Ishikawa (cell line): ENCODE data around the gene ARHGAP22.

Experiments used
- CEBPB ChIP-seq: IDR thresholded peaks from 2 replicates; pipeline ENCODE4 v1.6.1; 2012
- CREB1 ChIP-seq: IDR thresholded peaks from 2 replicates; pipeline ENCODE4 v1.6.1; 2012; ENCODE audit warnings: low read depth
- EGR1 ChIP-seq: IDR thresholded peaks from 2 replicates; pipeline ENCODE4 v1.6.1; 2012
- EP300 ChIP-seq: IDR thresholded peaks from 2 replicates; pipeline ENCODE4 v1.6.1; 2012; ENCODE audit warnings: borderline replicate concordance
- FOXM1 ChIP-seq: IDR thresholded peaks from 2 replicates; pipeline ENCODE4 v1.6.1; 2012; ENCODE audit warnings: low read depth, borderline replicate concordance
- NFIC ChIP-seq: IDR thresholded peaks from 2 replicates; pipeline ENCODE4 v1.6.1; 2012
- RAD21 ChIP-seq: IDR thresholded peaks from 2 replicates; pipeline ENCODE4 v1.6.1; 2012; ENCODE audit warnings: low read depth
- REST ChIP-seq: IDR thresholded peaks from 2 replicates; pipeline ENCODE4 v1.6.1; 2012; ENCODE audit warnings: low read depth, mild to moderate bottlenecking
- TAF1 ChIP-seq: IDR thresholded peaks from 2 replicates; pipeline ENCODE4 v1.6.1; 2012; ENCODE audit warnings: low read depth, mild to moderate bottlenecking
- TCF12 ChIP-seq: IDR thresholded peaks from 2 replicates; pipeline ENCODE4 v1.6.1; 2012; ENCODE audit warnings: low read depth
- TEAD4 ChIP-seq: IDR thresholded peaks from 2 replicates; pipeline ENCODE4 v1.6.1; 2012
- USF1 ChIP-seq: IDR thresholded peaks from 2 replicates; pipeline ENCODE4 v1.6.1; 2012
- YY1 ChIP-seq: IDR thresholded peaks from 2 replicates; pipeline ENCODE4 v1.6.1; 2012; ENCODE audit warnings: low read depth
- ZBTB7A ChIP-seq: IDR thresholded peaks from 2 replicates; pipeline ENCODE4 v1.6.1; 2012; ENCODE audit warnings: low read depth
- TF ChIP-seq, protein P1 (sequence below): IDR thresholded peaks from 2 replicates; pipeline ENCODE4 v1.6.1; 2012

Gene ARHGAP22

DNA sequence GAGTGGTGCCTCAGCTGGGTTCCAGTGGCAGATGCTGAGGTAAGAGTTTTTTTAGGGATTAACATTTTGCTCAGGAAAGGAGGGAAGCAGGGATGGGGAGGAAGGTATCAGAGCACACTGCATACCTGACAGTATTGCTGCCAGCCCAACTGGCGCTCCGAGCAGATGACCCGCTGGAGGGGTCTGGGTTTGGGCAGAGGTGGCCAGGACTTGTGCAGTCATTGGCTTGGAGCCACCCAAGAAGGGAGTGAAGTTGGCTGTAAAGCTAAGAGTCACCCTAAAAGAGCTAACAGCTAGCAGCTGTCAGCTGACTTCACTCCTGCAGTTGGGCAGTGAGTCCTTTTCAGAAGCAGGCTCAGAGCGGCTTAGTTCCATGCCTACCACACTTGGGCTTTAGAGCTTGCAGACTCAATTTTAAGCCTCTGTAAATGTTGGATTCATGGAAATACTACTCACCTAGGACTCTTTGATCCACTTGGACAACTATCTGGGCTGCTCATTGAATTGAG is 5.8 kb upstream of the ARHGAP22 start:
- TF ChIP-seq RAD21: no peak
- no peak for TF ChIP-seq EGR1
- TF ChIP-seq FOXM1: no peak
- no peak for TF ChIP-seq YY1
- TF ChIP-seq CREB1: no peak
- no peak for TF ChIP-seq TCF12
- TF ChIP-seq CEBPB: no peak
- no peak for TF ChIP-seq USF1
- no peak for TF ChIP-seq NFIC
- TF ChIP-seq EP300: no peak
- TF ChIP-seq TEAD4: no peak
- no peak for TF ChIP-seq TAF1
- TF ChIP-seq, protein P1, sequence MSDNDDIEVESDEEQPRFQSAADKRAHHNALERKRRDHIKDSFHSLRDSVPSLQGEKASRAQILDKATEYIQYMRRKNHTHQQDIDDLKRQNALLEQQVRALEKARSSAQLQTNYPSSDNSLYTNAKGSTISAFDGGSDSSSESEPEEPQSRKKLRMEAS: no peak
- TF ChIP-seq ZBTB7A: no peak
- TF ChIP-seq REST: no peak

- TF ChIP-seq FOXM1: no peak
- TF ChIP-seq USF1: no peak
- no peak for TF ChIP-seq CEBPB
- TF ChIP-seq TAF1: no peak
- no peak for TF ChIP-seq RAD21
- no peak for TF ChIP-seq TEAD4
- TF ChIP-seq EGR1: no peak
- no peak for TF ChIP-seq REST
- TF ChIP-seq NFIC: no peak
- no peak for TF ChIP-seq TCF12
- TF ChIP-seq CREB1: no peak
- TF ChIP-seq YY1: no peak
- TF ChIP-seq, protein P1: no peak
- TF ChIP-seq ZBTB7A: no peak
- TF ChIP-seq EP300: no peak
Observed at GRCh38 chr10:48609899-48610584, 5.2 kb upstream of the ARHGAP22 start.

DNA sequence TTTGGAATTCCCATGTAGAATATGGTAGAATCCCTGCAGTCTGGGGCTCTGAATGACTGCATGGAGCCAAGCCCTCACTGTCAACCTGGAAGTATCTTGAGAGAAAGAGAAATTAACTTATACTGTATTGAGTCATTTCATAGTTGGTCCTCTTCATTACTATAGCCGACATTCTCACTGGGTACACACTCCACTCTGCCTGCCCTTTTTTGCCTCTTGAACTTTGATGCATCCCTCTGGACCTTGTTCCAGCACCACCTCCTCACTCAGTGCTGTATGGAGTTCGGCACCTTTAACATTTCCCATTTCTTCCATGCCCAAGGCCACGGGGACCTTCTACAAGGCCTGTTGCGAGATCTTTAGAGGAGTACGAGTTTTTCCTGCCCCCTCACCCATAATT is 4.6 kb upstream of the ARHGAP22 start:
- TF ChIP-seq ZBTB7A (no peak), CEBPB (no peak), FOXM1 (no peak), YY1 (no peak), CREB1 (no peak), TCF12 (no peak)

- TF ChIP-seq EGR1 (no peak), TAF1 (no peak), EP300 (no peak), FOXM1 (no peak), USF1 (no peak), NFIC (no peak), REST (no peak), RAD21 (no peak), TCF12 (no peak), YY1 (no peak), ZBTB7A (no peak), TEAD4 (no peak), CEBPB (no peak)
- TF ChIP-seq, protein P1: no peak
Observed at GRCh38 chr10:48608976-48609375, 4.1 kb upstream of the ARHGAP22 start.
